H9 (cell line): ENCODE results near the gene RAB11A. TPM values are rescaled to one million over a fixed set of nuclear protein-coding genes. Genes with fewer than 3 reads are reported as not detected.

Experiments used
- DNase-seq: peaks from one replicate; pipeline ENCODE4 v3.0.0-alpha.2; 2017
- H2AFZ ChIP-seq: one replicate; pipeline ENCODE4 v1.6.1; 2013; ENCODE audit warnings: mild to moderate bottlenecking, low read length, control low read depth, moderate library complexity
- H2AK5ac ChIP-seq: 2 replicates; pipeline ENCODE4 v1.6.1; 2013; ENCODE audit warnings: low read length, control low read depth, mixed read lengths; ENCODE audit not compliant: insufficient read length
- H2BK120ac ChIP-seq: one replicate; pipeline ENCODE4 v1.6.1; 2013; ENCODE audit warnings: low read depth, mild to moderate bottlenecking, low read length, control low read depth, inconsistent platforms; ENCODE audit not compliant: poor library complexity, severe bottlenecking
- H2BK12ac ChIP-seq: 2 replicates; pipeline ENCODE4 v1.6.1; 2013; ENCODE audit warnings: low read length, control low read depth, mixed read lengths, low read depth; ENCODE audit not compliant: insufficient read length
- H2BK15ac ChIP-seq: 2 replicates; pipeline ENCODE4 v1.6.1; 2013; ENCODE audit warnings: low read depth, low read length, control low read depth
- H2BK20ac ChIP-seq: one replicate; pipeline ENCODE4 v1.6.1; 2013; ENCODE audit warnings: low read depth, mild to moderate bottlenecking, low read length, control low read depth, inconsistent platforms; ENCODE audit not compliant: poor library complexity, severe bottlenecking
- H2BK5ac ChIP-seq: 2 replicates; pipeline ENCODE4 v1.6.1; 2013; ENCODE audit warnings: low read length, control low read depth, mixed read lengths; ENCODE audit not compliant: insufficient read length
- H3K14ac ChIP-seq: 2 replicates; pipeline ENCODE4 v1.6.1; 2013; ENCODE audit warnings: low read length, control low read depth; ENCODE audit not compliant: insufficient read depth
- H3K18ac ChIP-seq: 2 replicates; pipeline ENCODE4 v1.6.1; 2013; ENCODE audit warnings: low read depth, mild to moderate bottlenecking, mixed read lengths, low read length, control low read depth; ENCODE audit not compliant: insufficient read length
- H3K23ac ChIP-seq: 2 replicates; pipeline ENCODE4 v1.6.1; 2013; ENCODE audit warnings: low read length, control low read depth, mixed read lengths, low read depth; ENCODE audit not compliant: insufficient read length
- H3K23me2 ChIP-seq: 2 replicates; pipeline ENCODE4 v1.6.1; 2013; ENCODE audit warnings: low read depth, mild to moderate bottlenecking, mixed read lengths, low read length, control low read depth; ENCODE audit not compliant: insufficient read length, poor library complexity, severe bottlenecking
- H3K27ac ChIP-seq: 2 replicates; pipeline ENCODE4 v1.5.1; 2013; ENCODE audit warnings: low read length, control low read depth, mixed read lengths, low read depth; ENCODE audit not compliant: insufficient read length
- H3K27me3 ChIP-seq: 2 replicates; pipeline ENCODE4 v1.6.1; 2013; ENCODE audit warnings: low read length, control low read depth, inconsistent platforms; ENCODE audit not compliant: insufficient read depth
- H3K4ac ChIP-seq: 2 replicates; pipeline ENCODE4 v1.6.1; 2013; ENCODE audit warnings: low read depth, mild to moderate bottlenecking, control low read depth, inconsistent platforms, low read length, moderate library complexity
- H3K4me1 ChIP-seq: 2 replicates; pipeline ENCODE4 v1.6.1; 2013; ENCODE audit warnings: low read length, control low read depth, inconsistent platforms; ENCODE audit not compliant: insufficient read depth
- H3K4me2 ChIP-seq: 2 replicates; pipeline ENCODE4 v1.6.1; 2013; ENCODE audit warnings: low read length, control low read depth, mixed read lengths; ENCODE audit not compliant: insufficient read length, insufficient read depth
- H3K56ac ChIP-seq: 2 replicates; pipeline ENCODE4 v1.6.1; 2013; ENCODE audit warnings: low read depth, mild to moderate bottlenecking, mixed read lengths, low read length, control low read depth; ENCODE audit not compliant: insufficient read length
- H3K79me1 ChIP-seq: 2 replicates; pipeline ENCODE4 v1.6.1; 2013; ENCODE audit warnings: low read depth, mild to moderate bottlenecking, moderate library complexity, low read length, control low read depth, inconsistent platforms; ENCODE audit not compliant: insufficient read depth, poor library complexity, severe bottlenecking
- H3K79me2 ChIP-seq: 2 replicates; pipeline ENCODE4 v1.6.1; 2013; ENCODE audit warnings: low read length, control low read depth, inconsistent platforms; ENCODE audit not compliant: insufficient read depth
- H3K9ac ChIP-seq: 2 replicates; pipeline ENCODE4 v1.6.1; 2013; ENCODE audit warnings: low read length, control low read depth, mixed read lengths; ENCODE audit not compliant: insufficient read length; ENCODE audit errors: extremely low read depth
- H3K9me3 ChIP-seq: one replicate; pipeline ENCODE4 v1.6.1; 2013; ENCODE audit warnings: low read depth, low read length, inconsistent platforms; ENCODE audit not compliant: control insufficient read depth
- H3T11ph ChIP-seq: one replicate; pipeline ENCODE4 v1.6.1; 2013; ENCODE audit warnings: mild to moderate bottlenecking, low read length, control low read depth, inconsistent platforms
- H4K20me1 ChIP-seq: one replicate; pipeline ENCODE4 v1.6.1; 2013; ENCODE audit not compliant: control insufficient read depth, insufficient read length, insufficient read depth
- H4K5ac ChIP-seq: 2 replicates; pipeline ENCODE4 v1.6.1; 2013; ENCODE audit warnings: low read depth, mild to moderate bottlenecking, mixed read lengths, low read length, control low read depth; ENCODE audit not compliant: insufficient read length
- H4K8ac ChIP-seq: replicated peaks from 2 replicates; pipeline ENCODE4 v1.6.1; 2013; ENCODE audit warnings: low read length, control low read depth, mixed read lengths, low read depth; ENCODE audit not compliant: insufficient read length
- H4K91ac ChIP-seq: 2 replicates; pipeline ENCODE4 v1.6.1; 2013; ENCODE audit warnings: low read depth, mild to moderate bottlenecking, moderate library complexity, mixed read lengths, low read length, control low read depth; ENCODE audit not compliant: insufficient read length
- H3K27ac Mint-ChIP-seq, 3 experiments: 2 replicates in 2 of 3; 3 replicates in 1 of 3; pipeline ENCODE4 v1.8.0; 2020 to 2021; ENCODE audit warnings: mixed read lengths in 3 of 3, mild to moderate bottlenecking in 1 of 3, moderate library complexity in 1 of 3
- H3K27me3 Mint-ChIP-seq: 2 replicates; pipeline ENCODE4 v1.8.0; 2021; ENCODE audit warnings: low read depth, mild to moderate bottlenecking, moderate library complexity, mixed read lengths
- H3K36me3 Mint-ChIP-seq, 3 experiments: 2 replicates in 2 of 3; 3 replicates in 1 of 3; pipeline ENCODE4 v1.8.0; 2020 to 2021; ENCODE audit warnings: low read depth in 3 of 3, mixed read lengths in 3 of 3; ENCODE audit not compliant: insufficient read depth in 1 of 3
- H3K4me1 Mint-ChIP-seq, 2 experiments: 2 replicates each; pipeline ENCODE4 v1.8.0; 2020; ENCODE audit warnings: mixed read lengths in 2 of 2
- H3K4me3 Mint-ChIP-seq, 2 experiments: 2 replicates in 1 of 2; 3 replicates in 1 of 2; pipeline ENCODE4 v1.8.0; 2020 to 2021; ENCODE audit warnings: mild to moderate bottlenecking in 2 of 2, mixed read lengths in 2 of 2, moderate library complexity in 1 of 2
- H3K9me3 Mint-ChIP-seq, 2 experiments: 2 replicates in 1 of 2; 3 replicates in 1 of 2; pipeline ENCODE4 v1.8.0; 2020; ENCODE audit warnings: mild to moderate bottlenecking in 2 of 2, mixed read lengths in 2 of 2, moderate library complexity in 1 of 2
- WGBS: extraction: QIAGEN DNeasy Blood & Tissue Kit; methylation state at CpG from one replicate; pipeline ENCODE4 v1.1.7; 2013; ENCODE audit warnings: missing lambda C conversion rate, low lambda C conversion rate, mixed read lengths; ENCODE audit not compliant: insufficient read length; ENCODE audit errors: extremely low coverage; 5-methylcytosine and 5-hydroxymethylcytosine counted together
- total RNA-seq: library from RNA; stranded (reverse); gene quantifications from 2 replicates; pipeline ENCODE4 v1.2.1, GENCODE V29; 2021
- TF ChIP-seq, protein P1 (sequence below): fragments of 200-600 bp; sonication (generic); conservative IDR thresholded peaks from 3 replicates; pipeline ENCODE4 v1.8.0; 2021; ENCODE audit warnings: antibody characterized with exemption, mild to moderate bottlenecking

The RAB11A gene
- total RNA-seq, 1 experiment from 2014 or later = 217 TPM

DNA sequence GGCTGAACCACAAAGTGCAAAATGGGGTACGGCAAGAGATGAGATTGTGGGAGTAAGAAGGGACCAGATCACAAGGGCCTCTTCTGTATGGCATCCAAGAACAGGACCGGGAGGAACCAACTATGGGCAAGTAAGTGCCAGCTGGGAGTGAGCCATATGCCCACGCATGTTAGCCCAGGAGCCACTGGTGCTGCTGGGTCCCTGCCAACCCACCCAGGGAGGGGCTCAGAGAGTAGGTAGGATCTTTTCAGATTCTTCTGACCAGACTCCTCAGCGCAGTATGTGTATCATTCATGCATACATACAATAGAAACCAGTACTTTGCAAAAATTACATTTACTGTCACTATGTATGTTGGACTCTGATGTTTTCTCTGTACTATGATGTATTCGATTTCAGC lies 54.0 kb downstream of the RAB11A start:
- Histone ChIP-seq H3K9ac (no peak overlapping the region), H2BK5ac (no peak overlapping the region), H2AFZ (no peak overlapping the region), H3K14ac (no peak overlapping the region), H2BK15ac (no peak overlapping the region), H2BK120ac (no peak overlapping the region), H2BK20ac (no peak overlapping the region), H3K56ac (no peak overlapping the region), H2AK5ac (no peak overlapping the region), H3K79me2 (no peaks in the 10 kb centered on the region), H3K4ac (no peak overlapping the region), H4K5ac (no peak overlapping the region), H3K4me1 (peaks cover 2% of the 10 kb centered on the region; the same call in 1 of the 2 replicates), H2BK12ac (no peak overlapping the region), H3K9me3 (no peaks in the 10 kb centered on the region), H3K79me1 (no peaks in the 10 kb centered on the region), H3K27ac (no peak overlapping the region), H4K91ac (no peak overlapping the region), H3K23me2 (no peaks in the 10 kb centered on the region), H4K20me1 (no peaks in the 10 kb centered on the region), H4K8ac (no peak overlapping the region), H3K18ac (no peak overlapping the region), H3T11ph (no peak overlapping the region), H3K4me2 (no peak overlapping the region), H3K27me3 (no peaks in the 10 kb centered on the region), H3K23ac (no peak overlapping the region)
- H3K36me3 Mint-ChIP-seq = no peaks in the 10 kb centered on the region
- no peak overlapping the region for H3K4me3 Mint-ChIP-seq
- TF ChIP-seq, protein P1, sequence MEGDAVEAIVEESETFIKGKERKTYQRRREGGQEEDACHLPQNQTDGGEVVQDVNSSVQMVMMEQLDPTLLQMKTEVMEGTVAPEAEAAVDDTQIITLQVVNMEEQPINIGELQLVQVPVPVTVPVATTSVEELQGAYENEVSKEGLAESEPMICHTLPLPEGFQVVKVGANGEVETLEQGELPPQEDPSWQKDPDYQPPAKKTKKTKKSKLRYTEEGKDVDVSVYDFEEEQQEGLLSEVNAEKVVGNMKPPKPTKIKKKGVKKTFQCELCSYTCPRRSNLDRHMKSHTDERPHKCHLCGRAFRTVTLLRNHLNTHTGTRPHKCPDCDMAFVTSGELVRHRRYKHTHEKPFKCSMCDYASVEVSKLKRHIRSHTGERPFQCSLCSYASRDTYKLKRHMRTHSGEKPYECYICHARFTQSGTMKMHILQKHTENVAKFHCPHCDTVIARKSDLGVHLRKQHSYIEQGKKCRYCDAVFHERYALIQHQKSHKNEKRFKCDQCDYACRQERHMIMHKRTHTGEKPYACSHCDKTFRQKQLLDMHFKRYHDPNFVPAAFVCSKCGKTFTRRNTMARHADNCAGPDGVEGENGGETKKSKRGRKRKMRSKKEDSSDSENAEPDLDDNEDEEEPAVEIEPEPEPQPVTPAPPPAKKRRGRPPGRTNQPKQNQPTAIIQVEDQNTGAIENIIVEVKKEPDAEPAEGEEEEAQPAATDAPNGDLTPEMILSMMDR = no peak
- no CpG with 5 or more reads among the region's 5 CpGs for WGBS
- H3K27ac Mint-ChIP-seq = no peak overlapping the region
- H3K9me3 Mint-ChIP-seq = no peaks in the 10 kb centered on the region
- H3K27me3 Mint-ChIP-seq = no peaks in the 10 kb centered on the region
- DNase-seq = no peak
- peaks cover 21 to 32% of the 10 kb centered on the region in 2 experiments for H3K4me1 Mint-ChIP-seq
